Muscle of arm (tissue), 12 donors: ENCODE data around the gene GALNT2. TPM values are rescaled to one million over a fixed set of nuclear protein-coding genes. Genes with fewer than 3 reads are reported as not detected.
A peak's percentile ranks its signal among the peaks of the same experiment; 100 is the strongest.

Experiments
- DNase-seq: peaks from one replicate; pipeline ENCODE4 v3.0.0-alpha.2; 2013
- polyA plus RNA-seq, 12 donors: library from polyadenylated mRNA; unstranded; fragments of 120-200 nt; gene quantifications; one replicate each; pipeline ENCODE4 v1.2.1, GENCODE V29; 2013; ENCODE audit not compliant: insufficient read length in 12 of 12

The GALNT2 gene
- polyA plus RNA-seq, 12 donors: 49.4 to 79.6 (median 67.4) TPM; not detected in 1

DNA sequence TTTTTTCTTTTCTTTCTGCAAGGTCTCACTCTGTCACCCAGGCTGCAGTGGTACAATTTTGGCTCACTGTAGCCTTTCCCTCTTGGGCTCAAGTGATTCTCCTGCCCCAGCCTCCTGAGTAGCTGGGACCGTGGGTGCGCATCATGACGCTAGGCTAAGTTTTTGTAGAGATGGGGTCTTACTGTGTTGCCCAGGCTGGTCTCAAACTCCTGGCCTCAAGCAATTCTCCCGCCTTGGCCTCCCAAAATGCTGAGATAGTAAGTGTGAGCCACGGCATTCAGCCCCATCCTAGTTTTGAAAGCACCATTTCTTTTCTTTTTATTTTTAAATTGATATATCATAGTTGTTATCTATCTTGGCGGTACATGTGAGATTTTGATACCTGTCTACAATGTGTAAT lies 140.6 kb downstream of the GALNT2 start:
- no peak for DNase-seq

DNA sequence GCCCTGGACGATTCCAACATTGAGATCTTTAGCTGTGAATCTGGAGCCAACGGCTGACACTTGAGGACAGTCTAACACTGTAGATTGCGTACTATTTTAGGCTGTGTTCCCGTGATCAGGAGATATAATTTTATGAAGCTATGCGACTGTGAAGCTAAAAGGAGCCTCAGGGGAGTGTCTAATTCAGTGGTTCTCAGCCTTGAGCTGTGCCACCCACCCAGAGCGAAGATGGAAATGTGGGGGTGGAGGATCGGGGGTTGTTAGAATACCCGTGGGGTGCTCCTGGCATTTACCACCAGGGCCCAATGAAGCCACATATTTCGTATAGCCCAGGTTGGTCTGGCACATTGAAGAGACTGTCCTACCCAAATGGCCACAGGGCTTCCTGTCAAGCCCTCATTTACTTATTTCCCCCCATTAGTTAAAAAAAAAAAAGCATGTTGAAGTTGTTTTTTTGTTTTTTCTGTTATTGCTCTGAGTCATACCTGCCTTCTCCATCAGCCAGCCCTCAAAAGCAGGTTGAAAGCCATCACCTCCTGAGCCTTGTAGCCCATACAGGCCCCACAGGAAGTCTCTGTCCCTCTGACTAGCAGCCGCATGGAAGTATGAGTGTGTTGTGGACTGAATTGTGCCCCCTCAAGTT lies 141.7 kb downstream of the GALNT2 start:
- DNase-seq: no peak

DNA sequence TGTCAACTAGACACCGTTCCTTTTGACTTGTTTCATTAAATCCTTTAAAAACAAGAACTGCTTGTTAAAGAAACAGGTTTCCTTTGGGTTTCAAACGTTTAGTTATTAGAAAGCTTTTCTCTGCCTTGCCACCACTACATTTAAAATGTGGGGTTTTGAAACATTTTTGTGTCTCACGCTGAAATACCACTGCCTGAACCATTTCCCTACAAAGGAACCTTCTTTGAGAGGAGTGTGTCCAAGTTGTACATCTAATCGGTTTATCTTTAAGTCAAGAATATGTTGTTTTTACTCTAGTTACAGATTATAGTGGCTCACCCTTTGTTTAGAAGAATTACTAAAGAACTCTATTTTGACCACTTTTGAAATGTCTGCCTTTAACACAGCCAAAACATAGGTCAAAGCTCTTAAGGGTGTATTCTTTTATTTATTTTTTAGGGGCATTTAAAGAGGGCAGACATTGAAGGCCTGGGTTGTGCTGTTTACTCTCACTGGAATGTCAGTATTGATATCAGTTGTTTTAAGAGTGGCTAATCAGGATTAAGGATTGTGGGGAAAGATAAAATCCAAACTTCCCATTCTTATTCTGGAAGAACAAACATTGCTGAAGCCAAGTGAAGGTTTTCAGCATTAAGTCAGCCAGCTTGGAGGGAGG lies 143.4 kb downstream of the GALNT2 start:
- DNase-seq: no peak

DNA sequence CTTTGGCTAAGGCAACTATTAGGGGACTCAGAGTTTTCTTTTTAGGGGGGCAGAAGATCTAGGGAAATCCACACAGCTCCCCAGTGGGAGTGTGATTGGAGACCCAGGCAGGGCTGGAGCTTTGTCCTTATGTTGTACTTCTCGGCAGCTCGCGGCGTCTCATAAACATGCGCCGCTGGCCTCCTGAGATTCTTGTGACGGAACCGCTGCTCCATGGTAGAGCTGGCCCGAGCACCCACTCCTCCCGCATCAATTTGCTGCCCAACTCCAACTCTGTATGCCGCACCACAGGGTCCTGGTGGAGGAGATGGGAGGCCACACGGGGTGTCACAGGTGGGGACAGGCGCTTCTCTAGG lies 143.9 kb downstream of the GALNT2 start:
- no peak for DNase-seq

DNA sequence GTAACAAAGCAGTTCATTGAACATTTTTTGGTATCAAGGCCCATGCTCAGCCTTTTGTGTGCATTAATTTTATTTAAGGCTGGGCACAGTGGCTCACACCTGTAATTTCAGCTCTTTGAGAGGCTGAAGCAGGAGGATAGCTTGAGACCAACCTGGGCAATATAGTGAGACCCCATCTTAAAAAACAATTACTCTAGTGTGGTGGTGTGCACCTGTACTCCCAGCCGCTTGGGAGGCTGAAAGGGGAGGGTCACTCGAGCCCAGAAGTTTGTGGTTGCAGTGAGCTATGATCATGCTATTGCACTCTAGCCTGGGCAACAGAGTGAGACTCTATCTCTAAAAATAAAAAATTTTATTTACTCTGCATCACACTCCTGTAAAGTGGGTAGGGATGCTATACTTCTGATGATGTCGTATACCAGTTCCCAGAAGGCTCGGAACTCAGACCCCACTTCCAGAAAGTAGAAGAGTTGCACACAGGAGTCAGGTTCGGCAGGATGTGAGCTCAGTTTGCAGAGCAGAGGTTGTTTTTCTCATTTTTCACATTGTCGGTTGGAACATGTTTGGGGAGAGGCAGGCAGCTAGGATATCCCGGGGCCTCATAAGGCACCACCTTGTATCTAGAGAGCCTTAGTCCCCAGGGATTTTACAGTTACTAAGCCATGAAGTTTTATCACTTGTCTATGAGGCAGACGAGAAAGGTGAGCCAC lies 144.6 kb downstream of the GALNT2 start:
- no peak for DNase-seq

DNA sequence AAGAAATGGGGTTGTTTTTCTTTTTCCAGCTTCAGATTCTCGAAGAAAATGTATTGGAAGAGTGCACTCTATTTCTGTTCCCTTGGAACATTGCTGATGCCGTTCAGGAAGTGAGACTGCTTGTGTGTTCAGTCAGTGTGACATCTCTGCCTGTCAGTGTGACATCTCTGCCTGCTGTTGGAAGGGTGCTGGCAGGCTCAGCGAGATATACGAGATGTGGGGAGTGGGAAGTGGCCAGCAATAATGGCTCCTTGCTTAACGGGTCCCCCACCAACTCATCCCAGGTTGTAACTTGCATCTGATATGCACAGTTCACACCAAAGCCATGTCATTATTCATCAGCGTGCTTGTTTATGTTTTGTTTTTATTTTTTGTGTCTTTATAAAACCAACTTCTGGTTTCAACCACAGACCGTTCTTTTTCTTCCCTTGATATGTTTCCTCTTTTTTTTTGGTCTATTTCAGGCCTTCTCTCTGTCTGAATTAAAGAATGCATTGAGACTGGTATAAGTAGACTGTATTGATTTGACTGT lies 145.4 kb downstream of the GALNT2 start:
- DNase-seq: no peak

DNA sequence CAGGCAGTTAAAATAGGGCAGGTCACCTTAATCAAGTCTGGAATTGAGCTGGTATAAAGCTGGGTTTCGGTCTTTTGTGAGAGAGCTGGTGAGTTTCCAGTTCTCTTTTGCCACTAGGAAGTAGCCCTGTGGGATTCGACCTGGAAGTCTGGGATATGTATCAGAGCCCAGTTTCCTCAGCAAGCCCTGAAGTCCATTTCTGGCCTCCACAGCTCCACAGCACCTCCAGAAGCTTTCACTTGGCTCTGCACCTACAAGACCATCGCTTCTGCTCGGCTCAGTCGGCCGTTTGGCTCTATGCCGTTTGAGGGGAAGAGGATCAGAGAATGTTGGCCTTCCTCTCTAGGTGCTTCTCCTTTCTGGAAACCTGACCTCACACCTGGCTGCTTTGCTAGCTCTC lies 148.0 kb downstream of the GALNT2 start:
- peak; percentile 69 for DNase-seq

DNA sequence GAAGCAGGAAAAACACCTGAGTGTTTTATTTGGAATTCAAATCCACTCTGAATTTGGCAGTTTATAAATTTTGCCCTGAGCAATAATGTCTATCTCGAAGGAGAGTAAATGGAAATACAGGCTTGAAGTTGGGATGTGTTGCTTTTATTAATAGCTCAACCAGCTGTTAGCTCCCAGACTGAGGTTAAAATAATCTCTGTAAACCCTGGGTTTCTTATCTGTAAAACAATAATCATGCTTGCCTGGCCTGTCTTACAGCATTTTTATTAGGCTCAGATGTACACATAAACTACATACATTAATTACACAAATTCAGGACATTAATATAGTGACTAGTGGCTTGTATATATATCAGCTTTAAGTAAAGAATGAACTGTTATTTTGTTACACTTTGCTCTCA lies 148.5 kb downstream of the GALNT2 start:
- no peak for DNase-seq

DNA sequence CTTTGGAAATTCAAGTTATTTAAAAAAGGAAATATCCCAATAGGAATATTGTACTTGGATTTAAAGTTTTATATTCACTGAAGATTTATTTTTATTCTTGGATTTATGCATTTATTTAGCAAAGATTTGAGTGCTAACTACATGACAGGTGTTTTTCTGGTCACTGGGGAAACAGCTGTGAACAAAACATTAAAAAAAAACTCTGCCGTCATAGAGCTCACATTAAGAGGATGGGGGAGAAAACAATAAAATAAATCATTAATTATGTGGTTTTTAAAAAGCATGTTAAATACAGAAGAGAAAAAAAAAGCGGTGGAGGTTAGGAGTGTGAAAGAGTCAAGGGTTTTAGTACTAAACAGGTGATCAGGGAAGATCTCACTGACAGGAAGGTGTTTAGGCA lies 149.9 kb downstream of the GALNT2 start:
- no peak for DNase-seq

DNA sequence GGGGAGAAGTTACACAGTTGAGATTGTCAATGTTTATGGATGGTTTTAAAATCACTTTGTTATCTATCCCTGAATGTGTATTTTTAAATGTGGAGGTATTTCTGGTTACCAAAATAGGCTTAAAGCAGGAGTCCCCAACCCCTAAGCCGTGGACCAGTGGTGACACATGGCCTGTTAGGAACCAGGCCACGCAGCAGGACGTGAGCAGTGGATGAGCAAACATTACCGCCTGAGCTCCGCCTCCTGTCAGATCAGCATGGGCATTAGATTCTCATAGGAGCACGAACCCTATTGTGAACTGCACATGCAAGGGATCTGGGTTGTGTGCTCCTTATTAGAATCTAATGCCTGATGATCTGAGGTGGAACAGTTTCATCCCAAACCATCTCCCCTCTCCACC lies 151.6 kb downstream of the GALNT2 start:
- no peak for DNase-seq

DNA sequence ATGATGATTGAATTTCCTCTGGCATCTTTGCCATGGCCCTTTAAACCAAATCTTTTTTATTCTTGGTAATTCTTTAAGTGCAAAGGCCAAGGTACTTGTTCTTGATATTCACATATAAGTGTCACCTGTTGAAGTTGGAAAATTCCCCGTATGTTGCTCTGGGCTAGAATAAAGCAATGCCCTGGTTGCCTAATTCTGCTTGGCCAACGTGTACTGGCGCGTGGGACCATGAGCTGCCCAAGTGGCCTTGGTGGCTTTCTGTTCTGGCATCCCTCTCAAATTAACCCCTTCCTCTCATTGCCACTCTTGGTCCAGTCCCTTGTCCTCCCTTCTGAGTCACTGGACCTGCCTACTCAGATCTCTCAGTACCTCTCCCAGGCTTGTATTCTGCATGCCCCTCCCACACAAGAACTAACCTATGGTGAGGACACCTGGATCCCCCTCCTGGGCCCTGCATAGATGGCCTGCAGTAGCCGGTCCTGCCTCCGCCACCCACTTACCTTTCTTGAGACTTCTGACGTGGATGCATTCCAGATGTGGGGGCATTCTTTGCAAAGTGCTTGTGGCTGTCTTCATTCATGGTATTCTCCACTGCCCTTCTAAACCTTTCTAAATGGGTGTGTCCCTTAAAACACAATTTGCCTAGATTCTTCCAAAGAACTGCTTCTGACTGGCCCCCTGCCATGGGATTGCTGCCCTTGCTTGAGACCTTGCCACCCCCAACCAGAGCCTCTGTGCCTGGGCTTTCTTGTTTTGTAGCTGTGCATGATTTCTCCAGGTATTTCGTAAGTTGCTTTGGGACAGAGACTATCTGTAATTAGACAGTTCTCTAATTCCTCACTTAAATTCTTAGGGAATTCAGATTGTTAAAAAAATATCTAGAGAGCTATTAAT lies 152.4 kb downstream of the GALNT2 start:
- no peak for DNase-seq

DNA sequence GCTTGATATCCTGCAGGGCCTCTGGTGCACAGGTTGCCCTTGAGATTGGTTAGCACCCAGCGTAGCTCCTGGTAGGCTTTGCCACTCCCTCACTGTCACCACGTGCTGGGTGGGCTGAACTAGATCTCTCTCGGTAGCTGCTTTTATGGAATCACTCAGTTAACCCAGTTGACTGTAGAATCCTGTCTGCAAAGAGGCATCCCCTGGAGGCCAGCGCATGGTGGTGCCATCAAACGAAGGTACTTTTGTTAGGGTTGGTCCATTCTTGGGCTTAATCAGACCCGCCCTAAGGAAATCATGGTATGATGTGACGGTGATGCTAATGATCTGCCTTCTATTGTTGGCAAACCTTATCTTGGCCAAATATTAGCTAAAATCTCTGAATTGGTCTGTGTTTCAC lies 153.4 kb downstream of the GALNT2 start:
- DNase-seq: no peak

DNA sequence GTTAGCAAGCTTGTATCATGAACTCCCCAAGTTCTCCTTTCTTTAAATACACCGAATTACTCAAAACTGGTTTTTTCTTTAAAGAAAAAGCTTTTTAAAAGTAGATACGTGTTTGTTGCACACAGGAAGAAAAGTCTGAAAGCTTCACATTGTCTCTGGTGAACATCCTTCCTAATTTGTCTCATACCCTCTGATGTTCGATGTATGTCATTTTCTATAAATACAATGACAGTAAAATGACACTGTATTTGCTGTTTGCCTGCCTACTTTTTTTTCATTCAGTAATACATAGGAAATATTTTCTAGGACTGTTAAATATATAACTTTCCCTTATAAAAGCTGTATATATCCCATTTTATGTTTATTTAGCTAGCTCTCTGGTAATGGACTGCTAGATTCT lies 153.9 kb downstream of the GALNT2 start:
- DNase-seq: no peak

DNA sequence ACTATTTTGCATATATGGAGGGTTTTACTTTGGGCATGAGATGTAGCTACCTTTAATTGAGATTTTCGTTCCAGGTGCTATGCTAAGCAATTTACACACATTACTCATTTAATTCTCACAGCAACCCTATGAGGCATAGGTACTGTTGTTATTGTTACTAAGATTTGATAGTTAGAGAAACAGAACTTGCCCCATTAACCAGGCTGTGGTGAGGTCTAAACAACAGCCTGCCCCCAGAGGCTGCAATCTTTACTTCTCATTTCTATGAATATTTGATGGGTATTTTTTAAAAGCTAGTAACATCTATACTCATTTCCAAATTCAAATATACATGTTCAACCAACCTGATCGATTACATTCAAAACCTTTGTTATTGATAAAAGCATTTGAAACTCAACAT lies 155.6 kb downstream of the GALNT2 start:
- no peak for DNase-seq

DNA sequence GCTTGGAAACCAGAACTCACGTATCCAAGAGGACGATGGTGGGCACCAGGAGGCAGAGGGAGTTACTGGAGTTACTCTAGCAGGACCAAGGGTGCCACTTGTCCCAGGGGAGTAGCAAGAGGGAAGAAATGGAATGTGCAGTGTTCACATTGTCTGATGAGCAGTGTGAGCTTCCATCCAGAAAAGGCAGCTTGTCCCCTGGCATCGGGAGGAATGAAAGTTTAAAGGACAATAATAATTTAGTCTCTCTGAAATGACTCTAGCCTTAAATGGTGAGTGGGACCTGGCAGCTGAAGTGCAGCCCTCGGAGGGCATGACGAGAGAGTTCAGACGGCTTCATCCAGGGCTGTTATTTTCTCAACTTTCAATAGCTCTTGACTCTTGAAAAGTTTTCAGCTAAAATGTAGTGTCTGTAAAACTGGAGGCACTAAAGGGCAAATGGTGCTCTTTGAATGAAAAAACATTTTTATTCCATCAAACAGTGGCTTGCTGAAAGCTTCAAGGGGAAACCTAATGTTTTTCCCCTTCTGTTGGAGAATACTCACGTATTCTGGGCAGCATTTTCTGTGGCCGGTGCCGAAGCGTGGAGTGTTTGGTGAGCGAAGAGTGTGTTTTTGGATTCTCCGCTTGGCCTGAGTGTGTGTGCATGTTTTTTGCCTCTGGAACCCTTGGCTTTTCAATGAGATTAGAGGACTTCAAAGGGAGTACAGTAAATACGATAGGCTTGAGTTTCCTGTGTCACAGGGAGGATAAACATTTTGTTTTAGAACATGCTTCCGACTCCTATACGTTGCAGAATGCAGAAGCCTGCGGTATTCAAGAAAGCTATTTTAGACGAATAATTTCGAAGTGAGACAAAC lies 157.3 kb downstream of the GALNT2 start:
- DNase-seq: no peak

DNA sequence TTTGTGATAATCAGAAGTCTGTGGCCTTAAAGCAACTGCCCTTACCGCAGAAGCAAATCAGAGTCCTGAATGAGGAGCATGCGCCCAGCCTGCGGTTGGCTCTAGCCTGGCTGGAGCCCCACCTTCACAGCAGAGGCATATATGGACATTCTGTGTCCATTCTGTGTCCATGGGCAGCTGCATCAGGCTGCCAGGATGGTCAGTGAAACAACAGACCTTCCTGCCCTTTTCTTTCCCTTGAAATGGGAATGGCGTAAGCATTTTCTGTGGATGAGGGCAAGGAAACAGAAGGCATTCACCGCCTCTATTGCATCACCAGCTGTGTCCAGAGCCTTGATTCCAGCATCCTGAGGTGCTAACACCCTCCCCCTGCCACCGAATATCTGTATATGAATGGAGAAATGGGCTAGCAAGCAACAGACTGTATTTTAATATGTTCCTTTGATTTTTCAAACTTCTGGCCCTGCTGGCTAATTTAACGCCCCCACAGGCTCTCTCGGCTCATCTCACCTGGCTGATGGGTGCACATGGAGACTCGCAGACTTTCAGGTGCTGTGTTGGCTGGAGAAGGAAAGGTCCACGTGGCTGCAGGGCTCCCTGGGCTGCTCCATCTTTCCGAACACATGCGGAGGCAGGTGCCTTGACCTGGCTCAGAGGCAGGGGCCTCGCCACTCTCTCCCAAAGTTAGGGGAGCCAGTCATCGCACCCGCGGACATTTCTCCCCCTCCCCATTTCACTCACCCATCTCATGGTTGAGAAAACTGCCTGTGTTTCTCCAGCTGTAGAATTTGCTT lies 159.2 kb downstream of the GALNT2 start:
- DNase-seq: no peak

DNA sequence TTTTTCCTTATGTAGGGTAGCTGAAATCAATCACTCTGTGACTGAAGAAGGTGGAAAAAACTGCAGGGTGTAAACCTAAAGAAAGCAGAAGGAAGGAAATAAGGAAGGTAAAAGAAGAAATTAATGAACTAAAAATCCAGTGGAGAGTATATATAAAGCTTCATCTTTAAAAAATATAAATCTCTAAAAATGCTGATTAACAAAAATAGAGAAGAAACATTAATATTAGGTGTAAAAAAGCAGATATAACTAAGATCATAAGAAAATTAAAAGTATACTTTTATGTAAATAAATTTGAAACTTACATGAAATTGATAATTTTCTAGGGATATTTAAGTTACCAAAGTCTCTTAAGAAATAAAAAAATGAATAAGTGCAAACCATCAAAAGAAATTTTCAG lies 159.8 kb downstream of the GALNT2 start:
- no peak for DNase-seq

DNA sequence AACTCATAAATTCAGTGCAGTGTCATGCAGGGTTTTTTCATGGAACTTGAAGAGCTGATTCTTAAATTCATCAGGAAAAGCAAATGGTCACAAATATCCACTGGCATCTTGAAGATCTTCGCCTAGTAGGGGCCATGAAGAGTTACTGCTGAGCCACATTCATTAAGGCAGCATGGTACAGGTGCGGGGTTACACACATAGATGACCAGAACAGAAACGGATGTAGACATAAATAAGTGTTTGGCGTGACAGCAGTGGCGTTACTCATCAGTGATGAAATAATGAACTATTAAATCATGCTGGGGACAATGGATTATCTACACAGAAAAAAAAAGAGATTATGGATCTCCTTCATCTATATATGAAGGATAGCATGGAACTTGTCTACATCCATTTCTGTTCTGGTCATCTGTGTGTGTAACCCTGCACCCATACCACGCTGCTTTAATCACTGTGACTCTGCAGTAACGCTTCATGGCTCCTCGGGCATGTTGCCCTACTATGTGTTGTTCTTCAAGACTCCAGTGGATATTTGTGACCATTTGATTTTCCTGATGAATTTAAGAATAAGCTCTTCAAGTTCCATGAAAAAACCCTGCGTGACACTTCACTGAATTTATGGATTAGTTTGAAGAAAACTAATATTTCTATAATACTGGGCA lies 161.3 kb downstream of the GALNT2 start:
- no peak for DNase-seq

DNA sequence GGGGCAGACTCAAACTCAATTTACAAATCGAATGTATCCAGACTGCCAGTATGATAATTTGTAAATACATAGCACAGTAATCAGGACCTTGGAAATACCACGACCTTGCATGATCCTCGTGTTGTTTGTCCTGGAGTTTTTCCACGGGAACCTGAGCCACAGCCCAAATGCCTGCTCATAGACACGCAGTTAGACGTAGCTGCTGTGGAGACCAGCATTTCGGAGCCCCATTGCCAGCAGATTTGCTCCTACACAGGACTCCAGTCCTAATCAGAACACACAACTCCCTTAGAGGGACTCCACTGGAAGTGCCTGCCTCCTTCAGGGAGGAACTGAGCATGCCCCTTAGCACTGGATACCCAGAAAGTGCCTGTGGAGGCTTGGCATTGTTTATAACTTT lies 163.2 kb downstream of the GALNT2 start:
- DNase-seq: no peak
